Measurements from ENCODE around the gene GPSM3. TPM values are rescaled to one million over a fixed set of nuclear protein-coding genes. Genes with fewer than 3 reads are reported as not detected.
A peak's percentile ranks its signal among the peaks of the same experiment; 100 is the strongest.

Gene GPSM3
- total and polyA plus RNA-seq, 11 donors, result 1.6 to 41.0 (median 3.8) TPM

DNA sequence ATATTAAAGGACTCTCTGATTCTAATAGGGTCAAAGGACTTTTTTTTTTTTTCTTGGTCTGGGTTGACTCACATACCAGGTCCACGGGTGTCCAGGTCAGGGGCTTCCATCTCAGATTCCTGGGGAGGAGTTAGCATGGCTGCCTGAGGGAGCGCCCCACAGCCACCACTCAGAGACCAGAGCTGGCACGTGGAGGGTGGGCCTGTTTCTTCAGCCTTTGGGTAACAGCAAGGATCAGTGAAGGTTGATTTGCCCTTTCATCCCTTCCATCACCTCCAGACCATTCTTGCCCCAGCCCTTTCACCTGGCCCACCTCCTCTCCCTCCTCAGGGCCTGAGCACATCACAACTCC, 5.9 kb upstream of the GPSM3 start:
- Histone ChIP-seq H3K4me3 (no peak overlapping the region), H3K4me1 (peaks cover 4 to 37% (median 21%) of the 10 kb centered on the region in 12 donors), H3K27me3 (no peaks in the 10 kb centered on the region), H3K27ac (peak overlapping the region in 8 of 12 donors; percentile 98 to 100 (median 100)), H3K36me3 (peaks cover 0 to 42% (median 17%) of the 10 kb centered on the region in 9 donors), H3K9me3 (no peaks in the 10 kb centered on the region)
- no peak for DNase-seq
- WGBS, 4 donors, result 75 to 79% (median 77%) methylated on average over 3 of the region's 3 CpGs
- intact Hi-C loops (cut with DNase I), result loop anchor here in 2 of 10 donors (5.0 to 10.0 kb wide), 4 partner anchors 44 to 1006 kb away; partner anchors contain the start of genes HSD17B8 (in 1 of the 2), RING1 (in 1 of the 2), RXRB (in 1 of the 2) and SLC39A7 (in 1 of the 2)
- ATAC-seq, result no peak
- TF ChIP-seq POLR2A (IDR thresholded peaks at IDR 0.05), result no peak
- TF ChIP-seq, protein P1, sequence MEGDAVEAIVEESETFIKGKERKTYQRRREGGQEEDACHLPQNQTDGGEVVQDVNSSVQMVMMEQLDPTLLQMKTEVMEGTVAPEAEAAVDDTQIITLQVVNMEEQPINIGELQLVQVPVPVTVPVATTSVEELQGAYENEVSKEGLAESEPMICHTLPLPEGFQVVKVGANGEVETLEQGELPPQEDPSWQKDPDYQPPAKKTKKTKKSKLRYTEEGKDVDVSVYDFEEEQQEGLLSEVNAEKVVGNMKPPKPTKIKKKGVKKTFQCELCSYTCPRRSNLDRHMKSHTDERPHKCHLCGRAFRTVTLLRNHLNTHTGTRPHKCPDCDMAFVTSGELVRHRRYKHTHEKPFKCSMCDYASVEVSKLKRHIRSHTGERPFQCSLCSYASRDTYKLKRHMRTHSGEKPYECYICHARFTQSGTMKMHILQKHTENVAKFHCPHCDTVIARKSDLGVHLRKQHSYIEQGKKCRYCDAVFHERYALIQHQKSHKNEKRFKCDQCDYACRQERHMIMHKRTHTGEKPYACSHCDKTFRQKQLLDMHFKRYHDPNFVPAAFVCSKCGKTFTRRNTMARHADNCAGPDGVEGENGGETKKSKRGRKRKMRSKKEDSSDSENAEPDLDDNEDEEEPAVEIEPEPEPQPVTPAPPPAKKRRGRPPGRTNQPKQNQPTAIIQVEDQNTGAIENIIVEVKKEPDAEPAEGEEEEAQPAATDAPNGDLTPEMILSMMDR (IDR thresholded peaks at IDR 0.05), result no peak

DNA sequence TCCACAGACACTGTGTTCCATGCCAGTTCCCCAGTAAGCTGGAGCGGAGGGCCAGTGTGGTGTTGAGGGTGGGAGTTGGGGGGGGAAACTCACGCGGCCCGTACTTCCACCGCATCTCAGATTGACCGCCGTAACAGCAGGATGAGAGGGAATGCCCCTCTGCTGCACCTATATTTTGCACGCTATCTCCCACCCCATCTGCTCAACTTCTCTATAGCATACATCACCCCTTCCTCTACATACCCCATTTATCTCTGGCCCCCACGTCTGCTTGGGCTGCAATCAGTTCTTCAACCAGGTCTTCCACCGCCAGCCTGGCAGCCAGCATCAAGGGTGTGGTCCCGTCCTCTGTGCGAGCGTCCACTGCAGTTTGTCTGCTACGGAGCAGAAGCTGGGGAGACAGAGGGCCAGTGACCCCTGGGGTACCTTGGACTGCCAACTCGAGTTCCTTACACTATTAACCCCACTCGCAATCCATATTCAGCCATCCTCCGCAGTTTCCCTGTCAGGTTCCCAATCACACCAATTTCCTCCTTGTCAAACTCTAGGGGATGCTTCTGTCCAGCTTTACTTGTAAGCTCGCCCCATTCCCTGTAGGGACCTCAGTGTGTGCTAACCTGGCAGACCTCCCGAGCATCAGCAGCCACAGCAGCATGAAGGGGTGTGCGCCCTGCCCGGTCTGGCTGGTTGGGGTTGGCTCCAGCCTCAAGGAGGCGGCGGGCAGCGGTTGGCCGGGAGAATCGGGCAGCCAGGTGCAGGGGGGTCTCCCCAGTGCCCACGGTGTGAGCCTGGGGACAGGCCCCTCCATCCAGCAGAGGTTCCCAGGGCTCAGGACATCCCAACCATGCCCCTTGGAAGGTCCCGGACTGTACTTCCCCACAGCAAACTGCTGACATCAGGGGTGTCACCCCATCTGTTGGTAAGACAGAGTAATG, 4.5 kb upstream of the GPSM3 start:
- no peaks in the 10 kb centered on the region for H3K9me3 ChIP-seq
- peaks cover 0 to 30% (median 5%) of the 10 kb centered on the region in 9 donors for H3K36me3 ChIP-seq
- intact Hi-C loops (cut with DNase I), result loop anchor here in 2 of 10 donors (5.0 to 10.0 kb wide), 4 partner anchors 45 to 1008 kb away; partner anchors contain the start of genes HSD17B8 (in 1 of the 2), RING1 (in 1 of the 2), RXRB (in 1 of the 2) and SLC39A7 (in 1 of the 2)
- peaks cover 4 to 51% (median 33%) of the 10 kb centered on the region in 12 donors for H3K4me1 ChIP-seq
- peak overlapping the region; percentile 42 to 93 (median 75) for H3K4me3 ChIP-seq
- no peak for ATAC-seq
- H3K27ac ChIP-seq, result peak overlapping the region; percentile 92 to 100 (median 100)
- 29 to 40% (median 33%) methylated on average over 28 of the region's 28 CpGs for WGBS, 4 donors
- DNase-seq, result peak in 3 of 5 donors; percentile 52 to 67 (median 61)
- TF ChIP-seq, protein P1 (IDR thresholded peaks at IDR 0.05), result peak in 2 of 12 donors; percentile 6 to 10
- TF ChIP-seq POLR2A (IDR thresholded peaks at IDR 0.05), result no peak
- no peaks in the 10 kb centered on the region for H3K27me3 ChIP-seq

DNA sequence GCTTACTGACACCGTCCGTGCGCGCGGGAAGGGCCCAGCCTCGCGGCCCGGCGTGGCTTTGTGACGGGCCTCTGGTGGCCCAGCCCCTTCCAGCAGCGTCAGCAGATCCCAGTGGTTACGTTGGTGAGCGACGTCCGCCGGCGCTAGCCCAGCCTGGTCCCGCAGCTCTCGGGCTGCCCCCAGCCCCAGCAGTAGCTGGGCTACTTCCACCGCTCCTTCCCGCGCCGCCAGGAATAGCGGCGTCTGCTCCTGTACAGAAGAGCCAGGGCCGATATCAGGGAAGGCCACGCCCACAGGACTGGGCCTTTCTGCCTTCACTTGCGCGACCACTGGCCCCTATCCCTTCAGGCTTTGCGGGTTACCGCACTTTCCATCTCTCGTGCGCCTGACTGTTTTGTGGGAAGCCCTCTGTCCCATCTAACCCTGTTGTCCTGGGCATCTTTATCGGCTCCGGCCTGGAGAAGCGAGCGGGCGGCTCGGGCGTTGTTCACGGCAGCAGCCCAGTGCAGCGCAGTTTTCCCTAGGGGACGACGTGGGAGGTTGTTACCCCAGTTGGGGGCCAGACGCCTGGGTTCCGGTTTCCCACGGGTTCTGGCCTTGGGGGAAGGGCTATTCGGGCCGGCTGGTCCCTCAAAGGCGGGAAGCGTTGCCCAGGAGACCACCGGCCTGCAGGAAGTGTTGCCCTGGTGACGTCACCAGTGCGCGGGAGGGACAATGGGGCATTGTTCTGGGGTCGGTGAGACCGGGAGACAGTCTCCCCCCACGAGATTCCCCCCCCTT, 3.6 kb upstream of the GPSM3 start:
- 0% methylated on average over 29 to 58 of the region's 58 CpGs for WGBS, 4 donors
- TF ChIP-seq, protein P1 (IDR thresholded peaks at IDR 0.05), result peak in 1 of 12 donors; percentile 3
- TF ChIP-seq POLR2A (IDR thresholded peaks at IDR 0.05), result peak; percentile 72 to 94
- H3K27ac ChIP-seq, result peak overlapping the region; percentile 92 to 100 (median 100)
- DNase-seq (peak; percentile 96 to 98 (median 97)), ATAC-seq (peak; percentile 32 to 89 (median 62))
- no peaks in the 10 kb centered on the region for H3K9me3 ChIP-seq
- H3K4me3 ChIP-seq, result peak overlapping the region; percentile 42 to 93 (median 75)
- intact Hi-C loops (cut with DNase I), result loop anchor here in 5 of 10 donors (1.0 to 10.0 kb wide), 9 partner anchors 18 to 1009 kb away; partner anchors contain the start of genes ATF6B (in 2 of the 5), RNF5 (in 2 of the 5), FKBPL (in 1 of the 5) and HSD17B8 (in 1 of the 5)
- peaks cover 4 to 56% (median 34%) of the 10 kb centered on the region in 12 donors for H3K4me1 ChIP-seq
- peaks cover 0 to 21% (median 0%) of the 10 kb centered on the region in 9 donors for H3K36me3 ChIP-seq
- no peaks in the 10 kb centered on the region for H3K27me3 ChIP-seq
